ENCODE measurements around the gene KAT2A. TPM values are rescaled to one million over a fixed set of nuclear protein-coding genes. Genes with fewer than 3 reads are reported as not detected.

KAT2A gene
- total RNA-seq, 1 experiment from 2014 or later = 43.5 TPM

GRCh38 chr17:42079541-42079940, 41.6 kb downstream of the KAT2A start:
- H3K79me2 ChIP-seq (ENCODE audit: insufficient read depth, low read length) = no peaks in the 10 kb centered on the region

More at GRCh38 chr17:42079541-42079940, 41.6 kb downstream of the KAT2A start:
- DNase-seq = no peak
- Histone ChIP-seq H4K91ac (ENCODE audit: insufficient read length, low read depth, low read length) (no peak overlapping the region), H3K79me1 (ENCODE audit: insufficient read depth, low read depth, low read length, poor library complexity, severe bottlenecking) (no peaks in the 10 kb centered on the region), H2BK5ac (ENCODE audit: insufficient read length, low read length) (no peak overlapping the region), H3T11ph (ENCODE audit: low read length) (no peak overlapping the region), H3K9ac (ENCODE audit: extremely low read depth, insufficient read length, low read length) (no peak overlapping the region), H3K4ac (ENCODE audit: low read depth, low read length) (no peak overlapping the region), H3K18ac (ENCODE audit: insufficient read length, low read depth, low read length) (no peak overlapping the region), H3K14ac (ENCODE audit: insufficient read depth, low read length) (no peak overlapping the region), H4K8ac (replicated peaks; ENCODE audit: insufficient read length, low read depth, low read length) (no peak overlapping the region), H3K56ac (ENCODE audit: insufficient read length, low read depth, low read length) (no peak overlapping the region), H2BK20ac (ENCODE audit: low read depth, low read length, poor library complexity, severe bottlenecking) (no peak overlapping the region), H2AFZ (ENCODE audit: low read length) (no peak overlapping the region), H3K23ac (ENCODE audit: insufficient read length, low read depth, low read length) (no peak overlapping the region), H4K20me1 (ENCODE audit: control insufficient read depth, insufficient read depth, insufficient read length) (no peaks in the 10 kb centered on the region), H2BK120ac (ENCODE audit: low read depth, low read length, poor library complexity, severe bottlenecking) (no peak overlapping the region), H3K23me2 (ENCODE audit: insufficient read length, low read depth, low read length, poor library complexity, severe bottlenecking) (no peaks in the 10 kb centered on the region), H3K27ac (ENCODE audit: insufficient read length, low read depth, low read length) (no peak overlapping the region), H2BK15ac (ENCODE audit: low read depth, low read length) (no peak overlapping the region), H2AK5ac (ENCODE audit: insufficient read length, low read length) (no peak overlapping the region), H4K5ac (ENCODE audit: insufficient read length, low read depth, low read length) (no peak overlapping the region), H3K27me3 (ENCODE audit: insufficient read depth, low read length) (no peaks in the 10 kb centered on the region), H3K4me2 (ENCODE audit: insufficient read depth, insufficient read length, low read length) (no peak overlapping the region), H3K9me3 (ENCODE audit: control insufficient read depth, low read depth, low read length) (no peaks in the 10 kb centered on the region), H2BK12ac (ENCODE audit: insufficient read length, low read depth, low read length) (no peak overlapping the region), H3K4me1 (ENCODE audit: insufficient read depth, low read length) (no peaks in the 10 kb centered on the region)
- no peak overlapping the region for H3K4me3 Mint-ChIP-seq
- H3K36me3 Mint-ChIP-seq (ENCODE audit: insufficient read depth in 1 of 3, low read depth in 3 of 3) = no peaks in the 10 kb centered on the region
- no peaks in the 10 kb centered on the region for H3K27me3 Mint-ChIP-seq (ENCODE audit: low read depth)
- peaks cover 10 to 19% of the 10 kb centered on the region in 2 experiments for H3K4me1 Mint-ChIP-seq
- H3K9me3 Mint-ChIP-seq = no peaks in the 10 kb centered on the region
- no CpG with 5 or more reads among the region's 2 CpGs for WGBS (ENCODE audit: extremely low coverage, insufficient read length, low lambda C conversion rate)
- TF ChIP-seq CTCF (conservative IDR thresholded peaks at IDR 0.05) = no peak
- H3K27ac Mint-ChIP-seq = no peak overlapping the region
